Measurements from ENCODE around the gene CTSC.

DNA sequence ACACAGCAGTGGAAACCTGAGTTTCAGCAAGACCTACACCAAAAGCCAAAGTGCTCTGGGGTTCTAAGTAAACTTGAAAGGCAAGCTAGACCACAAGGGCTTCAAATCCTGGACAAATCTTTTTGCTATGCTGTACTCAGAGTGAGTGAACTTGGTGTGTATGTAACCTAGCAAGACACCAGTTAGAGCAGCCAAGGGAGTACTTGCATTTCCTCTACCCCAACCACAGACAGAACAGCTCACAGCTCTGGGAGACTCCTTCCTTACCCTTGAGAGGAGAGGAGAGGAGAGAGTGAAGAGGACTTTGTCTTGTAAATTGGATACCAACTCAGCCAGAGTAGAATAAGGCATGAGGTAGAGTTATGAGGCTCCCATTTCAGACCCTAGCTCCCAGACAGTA, 71.4 kb downstream of the CTSC start:
- TF ChIP-seq ZFX (IDR thresholded peaks at IDR 0.05; ENCODE audit: borderline replicate concordance) = no peak
- TF ChIP-seq, protein P1, sequence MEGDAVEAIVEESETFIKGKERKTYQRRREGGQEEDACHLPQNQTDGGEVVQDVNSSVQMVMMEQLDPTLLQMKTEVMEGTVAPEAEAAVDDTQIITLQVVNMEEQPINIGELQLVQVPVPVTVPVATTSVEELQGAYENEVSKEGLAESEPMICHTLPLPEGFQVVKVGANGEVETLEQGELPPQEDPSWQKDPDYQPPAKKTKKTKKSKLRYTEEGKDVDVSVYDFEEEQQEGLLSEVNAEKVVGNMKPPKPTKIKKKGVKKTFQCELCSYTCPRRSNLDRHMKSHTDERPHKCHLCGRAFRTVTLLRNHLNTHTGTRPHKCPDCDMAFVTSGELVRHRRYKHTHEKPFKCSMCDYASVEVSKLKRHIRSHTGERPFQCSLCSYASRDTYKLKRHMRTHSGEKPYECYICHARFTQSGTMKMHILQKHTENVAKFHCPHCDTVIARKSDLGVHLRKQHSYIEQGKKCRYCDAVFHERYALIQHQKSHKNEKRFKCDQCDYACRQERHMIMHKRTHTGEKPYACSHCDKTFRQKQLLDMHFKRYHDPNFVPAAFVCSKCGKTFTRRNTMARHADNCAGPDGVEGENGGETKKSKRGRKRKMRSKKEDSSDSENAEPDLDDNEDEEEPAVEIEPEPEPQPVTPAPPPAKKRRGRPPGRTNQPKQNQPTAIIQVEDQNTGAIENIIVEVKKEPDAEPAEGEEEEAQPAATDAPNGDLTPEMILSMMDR (IDR thresholded peaks at IDR 0.05) = no peak

All from 22Rv1 (cell line).